Ramos (cell line): Measurements from ENCODE around the gene AGER.

Experiments used
- in situ Hi-C: fragments of 300-500 bp; cut with MboI; formaldehyde crosslinking; loops from one replicate; pipeline ENCODE4 v1.14.3; 2022; ENCODE audit warnings: low sequenced_read_pairs; ENCODE audit not compliant: unreplicated experiment

AGER gene

DNA sequence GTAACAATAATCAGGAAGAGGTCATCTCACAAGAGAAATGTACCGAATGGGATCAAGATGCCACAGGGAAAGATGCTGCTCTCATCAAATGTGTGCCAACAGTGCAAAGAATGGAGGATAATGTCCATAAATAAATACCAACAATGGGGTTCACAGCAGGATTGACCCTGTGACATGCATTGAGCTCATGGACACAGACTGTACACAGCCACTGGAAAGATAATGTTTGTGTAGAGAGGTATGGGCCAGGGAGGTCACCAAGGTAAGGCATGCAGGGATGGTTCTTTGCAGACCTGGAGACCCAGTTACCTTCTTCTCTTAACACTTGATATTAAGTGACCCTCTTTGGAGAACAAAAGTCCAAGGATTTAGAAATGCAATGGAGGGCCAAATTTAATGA, 9.6 kb downstream of the AGER start:
- in situ Hi-C loops: no loop called here

GRCh38 chr6:32173051-32173727, 10.9 kb downstream of the AGER start:
- in situ Hi-C loops: no loop called here

- in situ Hi-C loops: no loop called here
Measured at GRCh38 chr6:32171234-32171633, 12.8 kb downstream of the AGER start.

DNA sequence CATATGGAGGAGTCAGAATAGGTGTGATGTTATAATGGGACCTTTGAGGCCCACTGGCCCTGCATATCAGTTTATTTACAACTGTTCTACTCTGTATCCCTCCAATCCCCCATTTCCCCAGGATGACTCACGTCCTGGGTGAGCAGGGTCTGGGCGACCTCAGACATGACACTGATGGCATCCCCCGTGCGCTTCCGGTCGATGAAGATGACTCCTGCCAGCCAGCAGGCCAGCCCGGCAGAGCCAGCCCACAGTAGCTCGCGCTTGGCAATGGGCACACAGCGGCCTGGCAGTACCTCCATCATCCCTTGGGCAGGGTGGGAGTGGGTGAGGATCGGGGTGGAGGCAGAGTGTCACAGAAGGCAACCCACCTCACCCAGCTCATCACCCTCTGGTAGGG, 13.8 kb downstream of the AGER start:
- in situ Hi-C loops: no loop called here

DNA sequence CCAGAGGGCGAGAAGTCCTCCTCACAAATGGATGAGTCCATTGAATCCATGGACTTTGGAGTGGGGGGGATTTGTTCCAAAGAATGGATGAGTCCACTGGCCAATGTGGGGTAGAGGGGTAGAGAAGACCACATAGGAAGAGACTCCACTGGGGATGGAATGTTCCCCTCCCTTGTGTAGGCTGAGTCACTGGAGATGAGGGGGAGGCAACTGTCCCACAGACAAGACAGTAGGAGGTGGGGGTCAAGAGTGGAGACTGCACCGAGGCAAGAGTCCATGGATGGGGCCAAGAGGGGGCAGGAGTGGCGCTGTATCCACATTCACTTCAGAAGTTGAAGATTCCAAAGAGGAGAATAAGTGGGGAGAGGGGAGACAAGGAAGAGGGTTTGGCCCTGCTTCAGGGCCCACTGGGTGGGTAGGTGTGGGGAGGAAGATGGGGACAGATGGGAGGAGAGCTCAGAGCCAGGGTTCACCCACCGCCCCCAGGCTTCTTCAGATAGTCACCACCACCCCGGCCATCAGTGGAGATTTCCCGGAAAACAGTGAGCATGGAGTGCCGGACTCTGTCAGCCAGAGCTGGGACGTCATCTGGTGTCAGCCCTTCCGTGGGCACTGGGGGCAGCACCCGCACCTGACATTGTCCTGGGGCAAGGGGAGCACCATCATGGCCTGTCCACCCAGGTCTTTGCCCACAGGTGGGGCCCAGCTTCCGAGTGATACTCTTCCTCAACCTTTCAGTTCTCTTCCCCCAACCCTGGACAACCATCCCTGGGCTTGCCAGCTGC, 15.1 kb downstream of the AGER start:
- in situ Hi-C loops: no loop called here

DNA sequence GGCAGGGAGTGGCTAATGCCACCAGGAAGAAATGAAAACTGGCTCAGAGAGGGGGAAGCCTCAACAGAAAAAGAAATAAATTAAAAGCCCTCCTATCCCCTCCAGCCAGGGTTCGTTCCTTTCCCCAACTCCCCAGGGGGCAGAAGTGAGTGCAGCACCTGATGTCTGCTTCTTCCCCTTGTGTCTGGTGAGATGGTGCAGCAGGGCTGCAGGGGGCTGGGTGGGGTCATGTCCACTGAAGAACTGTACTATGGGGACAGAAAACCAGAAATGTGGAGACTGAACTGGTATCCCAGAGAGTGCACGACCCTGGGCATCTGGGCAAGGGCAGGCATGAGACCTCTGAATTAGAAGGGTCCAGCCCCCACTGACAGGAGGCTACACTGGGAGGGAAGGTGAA, 15.7 kb downstream of the AGER start:
- in situ Hi-C loops: no loop called here

DNA sequence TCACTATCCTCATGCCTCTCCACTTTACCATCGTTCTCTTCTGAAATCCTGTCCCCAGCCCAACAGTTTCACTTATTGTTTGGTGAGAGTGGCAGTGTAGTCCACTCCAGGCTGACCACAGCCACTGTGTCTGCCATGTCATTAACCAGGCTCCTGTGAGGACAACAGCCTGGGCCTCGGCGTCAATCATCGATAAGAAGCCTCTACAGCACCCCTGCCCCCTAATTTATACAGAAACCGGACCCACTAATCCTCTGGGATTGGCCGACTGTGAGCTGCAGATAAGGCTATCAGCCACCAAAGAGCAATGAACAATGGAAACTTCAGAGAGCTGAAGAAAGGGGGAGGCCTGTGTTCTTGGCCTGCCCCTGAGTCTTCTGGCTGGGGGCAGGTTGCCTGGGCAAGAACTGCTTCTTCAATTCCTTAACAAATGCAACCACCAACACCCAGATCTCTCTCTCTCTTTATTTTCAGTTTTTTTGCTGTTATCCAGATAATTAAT, 16.2 kb downstream of the AGER start:
- in situ Hi-C loops: no loop called here

- in situ Hi-C loops: no loop called here
Measured at GRCh38 chr6:32167154-32167760, 16.8 kb downstream of the AGER start.

- in situ Hi-C loops: no loop called here
Measured at GRCh38 chr6:32166411-32167061, 17.5 kb downstream of the AGER start.

GRCh38 chr6:32164295-32164694, 19.8 kb downstream of the AGER start, which contains the start of gene EGFL8:
Gene EGFL8, plus strand, starts transcription at chr6:32164595. Its CDS starts 1,571 bp downstream, at chr6:32166166.
- in situ Hi-C loops: no loop called here

DNA sequence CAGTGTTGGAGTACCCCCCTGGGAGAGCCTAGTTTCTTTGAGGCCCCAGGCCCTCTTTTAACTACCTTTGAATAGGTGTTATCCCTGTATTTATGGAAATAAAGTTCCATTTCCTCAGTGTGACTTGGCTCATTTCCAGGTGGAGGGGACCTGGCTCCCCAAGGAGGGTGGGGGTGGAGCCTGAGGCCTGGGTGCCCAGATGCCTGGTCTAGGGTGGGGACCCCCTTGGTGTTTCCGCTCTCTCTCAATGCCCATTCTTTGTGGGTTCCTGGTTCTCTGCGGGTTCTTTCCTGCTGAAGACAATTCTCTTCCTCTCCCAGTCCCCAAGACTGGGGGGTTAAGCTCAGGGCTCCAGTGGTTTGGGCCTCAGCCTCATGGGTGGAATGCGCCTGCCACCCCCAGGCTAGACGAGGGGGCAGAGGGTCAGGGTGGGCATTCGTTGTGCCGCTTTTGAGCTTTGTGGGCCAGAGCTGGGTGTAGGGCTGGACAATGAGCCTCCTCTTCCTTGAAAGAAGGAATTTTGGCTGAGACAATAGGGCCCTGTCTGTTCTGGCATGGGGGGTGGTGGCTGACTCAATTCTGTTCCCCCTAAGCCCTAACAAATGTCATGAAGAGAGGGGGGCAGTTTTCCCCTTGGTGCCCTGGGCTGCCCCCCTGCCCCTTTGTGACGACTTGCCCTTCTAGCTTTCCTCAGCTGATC, 20.3 kb downstream of the AGER start:
- in situ Hi-C loops: no loop called here

- in situ Hi-C loops: no loop called here
Measured at GRCh38 chr6:32158052-32158451, 26.0 kb downstream of the AGER start.

DNA sequence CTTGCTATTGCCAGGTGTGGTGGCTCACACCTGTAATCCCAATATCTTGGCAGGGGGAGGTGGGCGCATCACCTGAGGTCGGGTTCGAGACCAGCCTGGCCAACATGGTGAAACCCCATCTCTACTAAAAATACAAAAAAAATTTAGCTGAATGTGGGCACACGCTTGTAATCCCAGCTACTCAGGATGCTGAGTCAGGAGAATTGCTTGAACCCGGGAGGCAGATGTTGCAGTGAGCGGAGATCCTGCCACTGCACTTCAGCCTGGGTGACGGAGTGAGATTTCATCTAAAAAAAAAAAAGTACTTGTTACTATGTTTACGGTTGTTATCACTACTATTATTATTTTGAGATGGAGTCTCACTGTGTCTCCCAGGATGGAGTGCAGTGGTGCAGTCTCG, 27.2 kb downstream of the AGER start:
- in situ Hi-C loops: no loop called here

- in situ Hi-C loops: no loop called here
Measured at GRCh38 chr6:32154514-32155161, 29.4 kb downstream of the AGER start.

DNA sequence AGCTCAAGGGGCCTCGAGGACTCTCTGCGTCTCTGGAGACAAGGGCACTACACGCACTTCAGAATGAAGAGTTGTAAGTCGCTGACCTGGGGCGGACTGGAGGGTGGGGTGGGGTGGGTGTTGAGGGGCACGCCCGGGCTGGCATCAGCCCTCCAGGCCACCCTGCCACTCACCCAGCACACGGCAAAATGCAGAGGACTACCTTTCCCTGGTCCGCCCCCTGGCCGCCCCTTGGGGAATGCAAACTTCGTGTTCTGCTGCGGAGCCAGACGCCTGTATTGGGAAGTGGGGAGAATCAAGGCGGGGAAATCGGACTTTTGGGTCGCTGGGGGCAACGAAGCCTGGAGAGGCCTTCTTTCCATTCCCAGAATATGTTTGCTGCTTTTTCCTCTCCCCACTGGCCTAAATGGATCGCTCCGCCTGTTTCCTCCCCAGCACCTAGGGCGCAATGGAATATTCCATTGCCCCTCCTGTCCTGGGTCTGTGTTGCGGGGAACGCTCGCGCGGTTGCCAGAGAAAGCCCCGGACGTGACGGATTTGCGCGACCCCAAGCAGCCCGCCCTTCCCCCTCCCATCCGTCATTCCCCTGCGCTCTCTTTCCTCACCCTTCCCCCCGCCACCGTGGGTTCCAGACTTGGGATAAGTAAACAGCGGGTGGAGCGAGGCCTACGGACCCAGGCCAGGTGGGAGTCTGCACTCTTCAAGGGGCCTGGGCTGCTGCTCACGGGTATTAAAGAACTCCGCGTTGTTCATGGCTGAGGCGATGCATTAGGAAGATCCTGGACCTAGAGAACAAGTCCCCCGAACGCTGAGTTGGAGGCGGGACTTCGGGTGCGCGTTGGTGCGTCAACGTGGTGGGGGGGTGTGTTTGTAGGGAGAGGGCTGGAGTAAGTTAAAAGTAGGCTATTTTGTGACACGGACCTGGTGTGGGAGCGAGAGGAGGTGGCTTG, 30.2 kb downstream of the AGER start, which contains the start of gene PPT2:
PPT2 (plus strand) TSS at position 578 of the 950 bp plus-strand sequence. CDS start 454 bp downstream, outside the sequence.
- in situ Hi-C loops: no loop called here

DNA sequence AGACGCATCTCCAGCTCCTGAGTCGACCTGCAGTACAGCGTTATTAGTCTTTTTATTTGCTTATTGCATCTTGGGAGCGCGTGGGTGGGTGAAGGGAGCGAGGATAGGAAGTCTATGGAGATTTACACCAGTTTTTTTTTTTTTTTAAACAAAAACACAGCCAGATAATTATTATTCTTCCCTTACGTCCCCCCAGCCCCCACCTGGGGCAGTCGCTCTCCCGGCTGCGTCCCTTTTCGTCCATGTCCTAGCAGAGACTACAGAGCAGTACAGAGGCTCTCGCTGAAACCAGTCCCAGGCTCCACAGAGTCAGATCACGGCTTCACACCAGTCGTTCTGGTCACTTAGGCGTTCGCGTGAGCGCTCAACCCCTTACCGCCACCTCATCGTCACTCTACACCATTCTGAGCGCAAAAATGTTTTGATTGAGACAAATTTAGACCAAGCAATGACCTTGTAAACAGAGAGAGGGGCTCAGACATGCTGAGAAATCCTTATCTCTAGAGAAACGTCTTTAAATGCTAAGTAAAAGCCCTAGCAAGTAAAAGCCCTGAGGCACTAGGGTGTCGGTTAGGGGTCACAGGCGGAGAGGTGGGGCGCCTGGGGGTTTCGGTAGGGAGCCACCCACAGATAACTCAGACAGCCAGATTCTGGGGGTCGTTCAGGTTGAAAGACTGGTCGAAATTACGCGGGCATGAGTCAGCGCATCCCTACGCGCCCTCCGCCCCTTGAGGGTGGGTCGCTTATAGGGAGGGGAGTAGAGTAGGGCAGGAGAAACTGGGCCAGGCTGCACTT, 31.1 kb downstream of the AGER start:
- in situ Hi-C loops: no loop called here

GRCh38 chr6:32151863-32152768, 31.9 kb downstream of the AGER start, which contains the start of gene PRRT1:
Gene PRRT1, minus strand, starts transcription at chr6:32151939. Its CDS starts 112 bp downstream, at chr6:32151827.
- in situ Hi-C loops: no loop called here
